HepG2 (cell line): Measurements from ENCODE around the gene SHFL. TPM values are rescaled to one million over a fixed set of nuclear protein-coding genes. Genes with fewer than 3 reads are reported as not detected.

Experiments
- ATAC-seq: fragments of 200-7000 bp; cut with Tn5 transposase; 3 replicates; pipeline ENCODE4 v1.9.1; 2020; ENCODE audit warnings: mild to moderate bottlenecking, moderate library complexity
- BruUV-seq: library from RNA; stranded (reverse); fragments of 400-500 nt; replicated peaks from 2 replicates; lab custom pipeline; 2021; lab: Mats Ljungman, UMichigan
- CTCF ChIA-PET: fragments of 300-600 bp; formaldehyde crosslinking; extraction: SDS; loops from one replicate; lab custom pipeline; 2021; ENCODE audit warnings: low total read pairs, inconsistent platforms, low intra/inter-chr PET ratio; lab: Yijun Ruan, JAX
- POLR2A ChIA-PET: fragments of 350-600 bp; sonication (Branson Sonifier 250); formaldehyde crosslinking; loops from one replicate; lab custom pipeline; 2020; ENCODE audit warnings: antibody characterized with exemption, inconsistent platforms; lab: Yijun Ruan, JAX
- DNase-seq: peaks from one replicate; pipeline ENCODE4 v3.0.0-alpha.2; 2015; ENCODE audit warnings: low spot score
- FAIRE-seq: peaks from 3 replicates; lab custom pipeline; 2011; peaks lifted over from hg19 to GRCh38; lab: Jason Lieb, UNC
- H2AFZ ChIP-seq: one replicate; pipeline ENCODE4 v1.6.1; 2011; ENCODE audit warnings: low read length, inconsistent platforms
- H3K27ac ChIP-seq: fragments of 300-600 bp; 3 replicates; pipeline ENCODE4 v1.8.0; 2011; ENCODE audit warnings: mixed run types, mild to moderate bottlenecking, mixed read lengths, low read length, inconsistent platforms; ENCODE audit not compliant: insufficient read depth; ENCODE audit errors: extremely low read length
- H3K27me3 ChIP-seq, 2 experiments: fragments of 200-600 bp in 1 of 2; 2 replicates in 1 of 2; 3 replicates in 1 of 2; pipeline versions ENCODE4 v1.6.0 to v1.8.0; 2011; ENCODE audit warnings: low read length in 2 of 2, mild to moderate bottlenecking in 2 of 2, moderate library complexity in 2 of 2, inconsistent platforms in 1 of 2; ENCODE audit not compliant: insufficient read depth in 2 of 2, control insufficient read depth in 1 of 2
- H3K36me3 ChIP-seq, 2 experiments: fragments of 200-600 bp in 1 of 2; replicated peaks in 1 of 2; 2 replicates in 1 of 2; 3 replicates in 1 of 2; pipeline versions ENCODE4 v1.5.1 to v1.8.0; 2011; ENCODE audit warnings: low read length in 2 of 2, inconsistent platforms in 1 of 2; ENCODE audit not compliant: insufficient read depth in 2 of 2, control insufficient read depth in 1 of 2
- H3K4me1 ChIP-seq: 2 replicates; pipeline ENCODE4 v1.5.1; 2012; ENCODE audit warnings: low read length, inconsistent platforms; ENCODE audit not compliant: insufficient read depth
- H3K4me2 ChIP-seq: 2 replicates; pipeline ENCODE4 v1.6.0; 2011; ENCODE audit warnings: low read depth, low read length, inconsistent platforms
- H3K4me3 ChIP-seq, 3 experiments: fragments of 200-600 bp in 1 of 3; sonication (generic), shearing (Covaris generic) in 1 of 3; replicated peaks in 1 of 3; 2 replicates each; pipeline ENCODE4 v1.5.1; 2011 to 2016; ENCODE audit warnings: low read length in 3 of 3, inconsistent platforms in 2 of 3, low read depth in 2 of 3, mild to moderate bottlenecking in 2 of 3, control low read depth in 1 of 3, mixed read lengths in 1 of 3; ENCODE audit not compliant: insufficient read depth in 1 of 3
- H3K79me2 ChIP-seq: one replicate; pipeline ENCODE4 v1.6.1; 2011; ENCODE audit warnings: low read length, inconsistent platforms; ENCODE audit not compliant: insufficient read depth
- H3K9ac ChIP-seq: 2 replicates; pipeline ENCODE4 v1.6.0; 2011; ENCODE audit warnings: mild to moderate bottlenecking, low read depth, low read length, inconsistent platforms; ENCODE audit not compliant: insufficient read depth
- H3K9me3 ChIP-seq: 2 replicates; pipeline ENCODE4 v1.5.1; 2012; ENCODE audit warnings: mild to moderate bottlenecking, low read length
- H4K20me1 ChIP-seq: 2 replicates; pipeline ENCODE4 v1.6.0; 2011; ENCODE audit warnings: inconsistent platforms, mild to moderate bottlenecking, low read length, moderate library complexity; ENCODE audit not compliant: insufficient read depth
- EHMT2 ChIP-seq: fragments of 200-600 bp; sonication (generic); IDR thresholded peaks from 2 replicates; pipeline ENCODE4 v1.7.0; 2017; ENCODE audit warnings: antibody characterized with exemption, low read depth, low read length, borderline replicate concordance
- NFATC3 ChIP-seq: sonication (generic); formaldehyde crosslinking; IDR thresholded peaks from 2 replicates; pipeline ENCODE4 v1.5.1; 2020; ENCODE audit warnings: mild to moderate bottlenecking, missing genetic modification reagents
- SIX4 ChIP-seq: sonication (generic); formaldehyde crosslinking; IDR thresholded peaks from 2 replicates; pipeline ENCODE4 v1.4.0; 2020; ENCODE audit warnings: missing genetic modification reagents
- ZNF121 ChIP-seq: sonication (generic); formaldehyde crosslinking; IDR thresholded peaks from 2 replicates; pipeline ENCODE4 v1.5.0; 2020; ENCODE audit warnings: mild to moderate bottlenecking, missing genetic modification reagents
- ZNF30 ChIP-seq: sonication (generic); formaldehyde crosslinking; IDR thresholded peaks from 2 replicates; pipeline ENCODE4 v1.5.0; 2020; ENCODE audit warnings: mild to moderate bottlenecking, missing genetic modification reagents
- ZNF33B ChIP-seq: sonication (generic); formaldehyde crosslinking; IDR thresholded peaks from 2 replicates; pipeline ENCODE4 v1.5.1; 2020; ENCODE audit warnings: mild to moderate bottlenecking, missing genetic modification reagents
- WGBS: methylation state at CpG from one replicate; pipeline ENCODE4 v1.1.6; 2017; ENCODE audit warnings: low lambda C conversion rate; 5-methylcytosine and 5-hydroxymethylcytosine counted together
- in situ Hi-C: cut with HindIII; loops from 2 replicates; pipeline ENCODE4 v1.10.0; 2017; ENCODE audit warnings: low pct_unique_long_range_greater_than_20kb; ENCODE audit not compliant: extremely low pct_ligation_motif_present
- intact Hi-C: fragments of 100-400 bp; cut with micrococcal nuclease; formaldehyde crosslinking; loops from one replicate; pipeline ENCODE4 v1.10.0; 2022; ENCODE audit not compliant: unreplicated experiment
- polyA plus RNA-seq, 8 experiments: library from polyadenylated mRNA; depleted of rRNA in 3 of 8; stranded (reverse) in 7 of 8; unstranded in 1 of 8; fragments of >200 nt; fragmentation: Illumina TruSeq in 4 of 8; extraction: Trizol in 4 of 8; gene quantifications; 2 replicates each; pipeline versions ENCODE4 v1.2.1 to v1.2.3, GENCODE V29; 2011 to 2016; ENCODE audit warnings: low read depth in 4 of 8, missing spikeins in 1 of 8, mixed read lengths in 1 of 8; ENCODE audit not compliant: insufficient read depth in 1 of 8
- total RNA-seq, 5 experiments: library from RNA; depleted of rRNA; stranded (reverse); fragments of >200 nt; fragmentation: Illumina TruSeq; extraction: Trizol; gene quantifications; 2 replicates each; pipeline ENCODE4 v1.2.3, GENCODE V29; 2016; ENCODE audit warnings: low read depth in 1 of 5
- TF ChIP-seq, protein P1 (sequence below): fragments of 450-650 bp; IDR thresholded peaks from 2 replicates; pipeline ENCODE4 v1.6.1; 2017
- TF ChIP-seq, protein P2 (sequence below): sonication (generic); formaldehyde crosslinking; IDR thresholded peaks from 2 replicates; pipeline ENCODE4 v1.9.0; 2021; ENCODE audit warnings: mild to moderate bottlenecking, missing genetic modification reagents

Gene SHFL
- total and polyA plus RNA-seq, 2 of the 13 experiments (the other 11 are each of a cell fraction or from before 2014, with no cell fraction given) = 12.3 to 36.4 TPM

DNA sequence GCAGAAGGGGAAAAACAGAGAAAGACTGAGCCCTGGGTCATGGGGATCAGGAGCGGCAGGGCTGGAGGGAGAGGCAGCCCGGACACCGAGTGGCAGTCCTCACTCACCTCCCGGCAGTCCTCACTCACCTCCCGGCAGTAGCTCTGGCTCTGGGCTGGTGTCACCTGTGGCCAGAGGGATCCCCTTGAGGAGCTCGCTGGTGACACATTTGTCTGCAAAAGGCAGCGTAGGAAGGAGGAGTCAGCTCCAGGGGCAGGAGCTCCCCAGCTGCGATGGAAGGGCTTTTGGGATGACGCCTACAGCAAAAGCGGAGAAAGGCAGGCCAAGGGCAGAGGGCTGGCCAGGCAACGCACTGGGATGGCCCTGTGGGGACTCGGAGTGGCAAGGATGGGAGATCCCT is 32.8 kb downstream of the SHFL start (continued):
- TF ChIP-seq, protein P1, sequence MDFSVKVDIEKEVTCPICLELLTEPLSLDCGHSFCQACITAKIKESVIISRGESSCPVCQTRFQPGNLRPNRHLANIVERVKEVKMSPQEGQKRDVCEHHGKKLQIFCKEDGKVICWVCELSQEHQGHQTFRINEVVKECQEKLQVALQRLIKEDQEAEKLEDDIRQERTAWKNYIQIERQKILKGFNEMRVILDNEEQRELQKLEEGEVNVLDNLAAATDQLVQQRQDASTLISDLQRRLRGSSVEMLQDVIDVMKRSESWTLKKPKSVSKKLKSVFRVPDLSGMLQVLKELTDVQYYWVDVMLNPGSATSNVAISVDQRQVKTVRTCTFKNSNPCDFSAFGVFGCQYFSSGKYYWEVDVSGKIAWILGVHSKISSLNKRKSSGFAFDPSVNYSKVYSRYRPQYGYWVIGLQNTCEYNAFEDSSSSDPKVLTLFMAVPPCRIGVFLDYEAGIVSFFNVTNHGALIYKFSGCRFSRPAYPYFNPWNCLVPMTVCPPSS = no peak
- TF ChIP-seq NFATC3 (CRISPR knock-in tag) (no peak), EHMT2 (no peak), SIX4 (CRISPR knock-in tag) (no peak), ZNF30 (CRISPR knock-in tag) (no peak)

DNA sequence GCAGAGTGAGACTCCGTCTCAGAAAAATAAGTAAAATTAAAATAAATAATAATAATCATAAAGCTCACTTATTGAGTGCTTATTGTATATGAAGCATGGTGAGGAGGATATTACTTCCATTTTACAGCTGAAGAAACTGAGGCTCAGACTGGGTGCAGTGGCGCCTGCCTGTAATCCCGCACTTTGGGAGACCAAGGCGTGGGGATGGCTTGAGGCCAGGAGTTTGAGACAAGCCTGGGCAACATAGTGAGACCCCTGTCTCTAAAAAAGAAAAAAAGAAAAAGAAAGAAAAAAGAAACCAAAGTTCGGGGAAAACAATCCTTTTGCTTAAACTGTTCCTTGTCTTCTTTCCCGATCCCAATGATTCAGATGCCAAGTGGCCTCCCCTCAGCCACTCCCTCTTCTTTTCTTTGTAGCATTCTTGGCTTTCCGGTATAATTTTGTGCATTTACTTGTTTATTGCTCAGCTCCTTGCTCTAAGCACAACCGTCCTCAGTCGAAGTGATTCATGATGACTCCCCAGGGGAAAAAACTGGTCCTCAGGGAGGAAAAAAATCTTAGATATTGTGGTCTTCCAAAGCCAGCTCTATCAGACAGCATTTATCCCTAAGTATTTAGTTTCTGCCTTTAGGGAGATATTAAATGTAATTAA is 34.5 kb downstream of the SHFL start:
- DNase-seq (no peak), FAIRE-seq (no peak), ATAC-seq (no peak)
- peaks cover 8% of the 10 kb centered on the region; the same call in 1 of the 2 replicates for H3K4me1 ChIP-seq
- H3K9me3 ChIP-seq = no peaks in the 10 kb centered on the region
- ChIA-PET POLR2A (interaction anchor here (1.5 to 1.7 kb wide), 2 partner anchors 9 to 15 kb away, joined by 3 to 4 read pairs; partner anchors contain the start of genes P2RY11 and PPAN), CTCF (no interaction called here)
- no peak overlapping the region for H3K4me3 ChIP-seq
- H3K79me2 ChIP-seq = peaks cover 14% of the 10 kb centered on the region
- peaks cover 16 to 21% of the 10 kb centered on the region in 2 experiments for H3K36me3 ChIP-seq
- H3K27ac ChIP-seq = no peak overlapping the region
- BruUV-seq = no TSS peak
- in situ Hi-C loops (no loop called here), intact Hi-C loops (no loop called here)
- no peaks in the 10 kb centered on the region for H4K20me1 ChIP-seq
- H3K27me3 ChIP-seq = no peaks in the 10 kb centered on the region; a peak in 1 of 5 replicates
- no peak overlapping the region for H3K9ac ChIP-seq
- 88% methylated on average over 9 of the region's 9 CpGs for WGBS
- peak overlapping the region; percentile 27 for H2AFZ ChIP-seq
- H3K4me2 ChIP-seq = no peak overlapping the region
- TF ChIP-seq ZNF121 = peak; percentile 54; the same call in 1 of the 2 replicates
- TF ChIP-seq, protein P2, sequence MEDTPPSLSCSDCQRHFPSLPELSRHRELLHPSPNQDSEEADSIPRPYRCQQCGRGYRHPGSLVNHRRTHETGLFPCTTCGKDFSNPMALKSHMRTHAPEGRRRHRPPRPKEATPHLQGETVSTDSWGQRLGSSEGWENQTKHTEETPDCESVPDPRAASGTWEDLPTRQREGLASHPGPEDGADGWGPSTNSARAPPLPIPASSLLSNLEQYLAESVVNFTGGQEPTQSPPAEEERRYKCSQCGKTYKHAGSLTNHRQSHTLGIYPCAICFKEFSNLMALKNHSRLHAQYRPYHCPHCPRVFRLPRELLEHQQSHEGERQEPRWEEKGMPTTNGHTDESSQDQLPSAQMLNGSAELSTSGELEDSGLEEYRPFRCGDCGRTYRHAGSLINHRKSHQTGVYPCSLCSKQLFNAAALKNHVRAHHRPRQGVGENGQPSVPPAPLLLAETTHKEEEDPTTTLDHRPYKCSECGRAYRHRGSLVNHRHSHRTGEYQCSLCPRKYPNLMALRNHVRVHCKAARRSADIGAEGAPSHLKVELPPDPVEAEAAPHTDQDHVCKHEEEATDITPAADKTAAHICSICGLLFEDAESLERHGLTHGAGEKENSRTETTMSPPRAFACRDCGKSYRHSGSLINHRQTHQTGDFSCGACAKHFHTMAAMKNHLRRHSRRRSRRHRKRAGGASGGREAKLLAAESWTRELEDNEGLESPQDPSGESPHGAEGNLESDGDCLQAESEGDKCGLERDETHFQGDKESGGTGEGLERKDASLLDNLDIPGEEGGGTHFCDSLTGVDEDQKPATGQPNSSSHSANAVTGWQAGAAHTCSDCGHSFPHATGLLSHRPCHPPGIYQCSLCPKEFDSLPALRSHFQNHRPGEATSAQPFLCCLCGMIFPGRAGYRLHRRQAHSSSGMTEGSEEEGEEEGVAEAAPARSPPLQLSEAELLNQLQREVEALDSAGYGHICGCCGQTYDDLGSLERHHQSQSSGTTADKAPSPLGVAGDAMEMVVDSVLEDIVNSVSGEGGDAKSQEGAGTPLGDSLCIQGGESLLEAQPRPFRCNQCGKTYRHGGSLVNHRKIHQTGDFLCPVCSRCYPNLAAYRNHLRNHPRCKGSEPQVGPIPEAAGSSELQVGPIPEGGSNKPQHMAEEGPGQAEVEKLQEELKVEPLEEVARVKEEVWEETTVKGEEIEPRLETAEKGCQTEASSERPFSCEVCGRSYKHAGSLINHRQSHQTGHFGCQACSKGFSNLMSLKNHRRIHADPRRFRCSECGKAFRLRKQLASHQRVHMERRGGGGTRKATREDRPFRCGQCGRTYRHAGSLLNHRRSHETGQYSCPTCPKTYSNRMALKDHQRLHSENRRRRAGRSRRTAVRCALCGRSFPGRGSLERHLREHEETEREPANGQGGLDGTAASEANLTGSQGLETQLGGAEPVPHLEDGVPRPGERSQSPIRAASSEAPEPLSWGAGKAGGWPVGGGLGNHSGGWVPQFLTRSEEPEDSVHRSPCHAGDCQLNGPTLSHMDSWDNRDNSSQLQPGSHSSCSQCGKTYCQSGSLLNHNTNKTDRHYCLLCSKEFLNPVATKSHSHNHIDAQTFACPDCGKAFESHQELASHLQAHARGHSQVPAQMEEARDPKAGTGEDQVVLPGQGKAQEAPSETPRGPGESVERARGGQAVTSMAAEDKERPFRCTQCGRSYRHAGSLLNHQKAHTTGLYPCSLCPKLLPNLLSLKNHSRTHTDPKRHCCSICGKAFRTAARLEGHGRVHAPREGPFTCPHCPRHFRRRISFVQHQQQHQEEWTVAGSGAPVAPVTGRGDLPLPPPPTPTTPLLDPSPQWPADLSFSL (CRISPR knock-in tag) = no peak
- no peak for TF ChIP-seq ZNF33B
- TF ChIP-seq, all 625 proteins: peak for 1
